LNCAP (cell line): ENCODE data around the gene TCTN2.

Experiments
- CTCF ChIP-seq: fragments of 450-650 bp; IDR thresholded peaks from 2 replicates; pipeline ENCODE4 v1.5.1; 2017; ENCODE audit warnings: mild to moderate bottlenecking

Gene TCTN2

GRCh38 chr12:123670882-123671728 is at the start of gene TCTN2:
TSS of gene TCTN2 (plus strand) at chr12:123671113. CDS start at chr12:123671241, 128 bp downstream.
- no peak for TF ChIP-seq CTCF

GRCh38 chr12:123621619-123622530 is 49.0 kb upstream of the TCTN2 start:
- no peak for TF ChIP-seq CTCF

- TF ChIP-seq CTCF, result no peak
Measured at GRCh38 chr12:123633379-123634141, 37.4 kb upstream of the TCTN2 start, which contains the start of the genes EIF2B1 and GTF2H3. TSS of gene EIF2B1 (minus strand) at chr12:123633686. CDS start at chr12:123633557, 129 bp downstream. TSS of gene GTF2H3 (plus strand) at chr12:123633829. CDS start at chr12:123633860, 31 bp downstream.

DNA sequence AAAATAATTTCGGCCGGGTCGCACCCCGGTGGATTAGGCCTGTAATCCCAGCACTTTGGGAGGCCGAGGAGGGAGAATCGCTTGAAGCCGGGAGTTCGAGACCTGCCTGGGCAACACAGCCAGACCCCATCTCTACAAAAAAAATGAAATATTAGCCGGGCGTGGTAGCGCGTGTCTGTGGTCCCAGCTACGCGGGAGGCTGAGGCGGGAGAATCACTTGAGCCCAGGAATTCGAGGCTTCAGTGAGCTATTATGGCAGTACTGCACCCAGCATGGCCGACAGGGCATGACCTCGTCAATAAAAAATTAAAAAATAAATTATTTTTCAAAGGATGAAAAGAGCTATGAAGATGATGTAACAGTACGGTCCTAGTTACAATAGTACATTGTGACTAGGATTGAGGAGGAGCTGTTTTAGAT is 36.8 kb upstream of the TCTN2 start:
- no peak for TF ChIP-seq CTCF

DNA sequence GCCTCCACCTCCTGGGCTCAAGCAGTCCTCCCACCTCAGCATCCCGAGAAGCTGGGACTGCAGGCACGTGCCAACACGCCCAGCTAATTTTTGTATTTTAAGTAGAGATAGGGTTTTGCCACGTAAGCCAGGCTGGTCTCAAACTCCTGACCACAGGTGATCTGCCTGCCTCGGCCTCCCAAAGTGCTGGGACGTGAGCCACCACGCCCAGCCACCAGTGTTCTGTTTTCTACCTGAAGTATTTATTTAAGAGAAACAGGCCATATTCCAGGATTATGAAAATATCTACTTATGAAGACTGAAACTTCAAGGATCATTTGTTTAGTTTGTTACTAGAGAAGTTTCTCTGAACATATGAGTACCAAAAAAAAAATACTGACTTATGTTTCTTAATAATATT is 27.0 kb upstream of the TCTN2 start:
- no peak for TF ChIP-seq CTCF

DNA sequence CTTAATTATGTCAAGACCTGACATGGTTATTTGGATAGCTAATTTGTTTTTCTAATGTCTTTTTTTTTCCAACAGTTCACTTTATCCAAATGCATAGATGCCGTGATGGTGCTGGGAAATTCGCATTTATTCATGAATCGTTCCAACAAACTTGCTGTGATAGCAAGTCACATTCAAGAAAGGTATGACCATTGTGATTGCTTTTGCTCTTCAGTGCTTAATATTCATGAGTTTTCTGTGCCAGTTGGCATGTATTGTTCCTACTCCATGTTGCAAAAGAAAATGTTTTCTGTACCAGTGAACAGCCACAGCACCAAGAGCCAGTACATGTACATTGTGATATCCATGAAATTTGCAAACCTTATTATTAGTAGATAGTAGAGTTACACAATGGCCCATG is 25.5 kb upstream of the TCTN2 start:
- no peak for TF ChIP-seq CTCF

- no peak for TF ChIP-seq CTCF
Measured at GRCh38 chr12:123645878-123646277, 25.0 kb upstream of the TCTN2 start.
